Measurements from ENCODE around the gene ESPNL. TPM values are rescaled to one million over a fixed set of nuclear protein-coding genes. Genes with fewer than 3 reads are reported as not detected.
"Not testable (repeated sequence)": the region's sequence is repeated elsewhere in the genome, so short reads cannot be mapped to it uniquely, and the experiment has no call there.

ESPNL gene
- polyA plus RNA-seq, 1 donor from 2014 or later = 5.5 TPM

DNA sequence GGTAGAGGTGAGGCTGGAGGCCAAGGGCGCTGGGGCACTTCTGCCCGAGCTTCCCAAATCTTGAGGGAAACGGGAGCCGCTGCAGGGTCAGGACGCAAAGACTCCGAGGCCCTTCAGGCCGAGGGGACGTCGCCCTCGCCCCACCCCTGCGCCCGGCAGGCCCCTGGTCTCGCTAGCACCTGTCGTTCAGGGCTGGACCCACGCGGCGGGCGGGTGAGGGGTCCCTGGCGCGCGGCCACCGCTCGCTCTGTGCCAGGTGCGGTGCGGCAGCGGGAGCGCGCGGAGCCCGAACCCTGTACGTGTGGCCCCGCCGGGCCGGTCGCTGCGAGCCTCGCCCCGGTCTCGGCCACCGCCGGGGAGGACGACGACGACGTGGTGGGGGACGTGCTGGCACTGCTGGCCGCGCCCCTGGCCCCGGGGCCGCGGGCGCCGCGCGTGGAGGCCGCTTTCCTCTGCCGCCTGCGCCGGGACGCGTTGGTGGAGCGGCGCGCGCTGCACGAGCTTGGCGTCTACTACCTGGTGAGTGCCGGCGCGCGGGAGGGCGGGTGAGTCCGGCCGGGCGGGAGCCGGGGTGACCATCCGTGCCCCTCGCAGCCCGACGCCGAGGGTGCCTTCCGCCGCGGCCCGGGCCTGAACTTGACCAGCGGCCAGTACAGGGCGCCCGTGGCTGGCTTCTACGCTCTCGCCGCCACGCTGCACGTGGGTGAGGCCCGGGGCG, 63.5 kb downstream of the ESPNL start:
- peaks cover 26% of the 10 kb centered on the region for H3K27me3 Mint-ChIP-seq
- peaks cover 5 to 10% (median 8%) of the 10 kb centered on the region in 3 donors for H3K4me1 Mint-ChIP-seq
- H3K9me3 Mint-ChIP-seq = no peaks in the 10 kb centered on the region
- no peaks in the 10 kb centered on the region for H3K36me3 Mint-ChIP-seq
- no peak overlapping the region for H3K4me3 Mint-ChIP-seq
- H3K27ac Mint-ChIP-seq = no peak overlapping the region

DNA sequence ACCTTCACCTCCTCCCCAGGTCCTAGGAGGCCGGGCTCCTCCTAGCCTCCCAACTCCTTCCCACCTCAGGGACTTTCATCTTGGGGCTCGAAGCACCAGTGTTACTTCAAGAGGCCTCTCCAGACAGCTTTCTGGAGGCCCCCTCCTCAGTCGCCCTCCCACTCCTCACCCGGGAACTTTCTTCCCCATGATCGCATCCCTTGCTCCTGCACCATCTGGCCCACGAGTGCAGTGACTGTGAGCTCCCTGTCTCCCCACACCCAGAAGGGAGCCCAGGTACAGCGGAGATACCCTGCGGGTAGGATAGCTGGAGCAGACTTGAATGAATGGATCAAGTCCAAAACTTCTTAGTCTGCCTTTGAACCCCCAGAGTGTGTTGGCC, 64.8 kb downstream of the ESPNL start:
- Mint-ChIP-seq H3K27me3 (peaks cover 19% of the 10 kb centered on the region), H3K27ac (no peak overlapping the region), H3K9me3 (no peaks in the 10 kb centered on the region), H3K4me1 (peaks cover 0 to 6% (median 0%) of the 10 kb centered on the region in 3 donors), H3K4me3 (peak overlapping the region in 1 of 4 donors; percentile 73), H3K36me3 (no peaks in the 10 kb centered on the region)

DNA sequence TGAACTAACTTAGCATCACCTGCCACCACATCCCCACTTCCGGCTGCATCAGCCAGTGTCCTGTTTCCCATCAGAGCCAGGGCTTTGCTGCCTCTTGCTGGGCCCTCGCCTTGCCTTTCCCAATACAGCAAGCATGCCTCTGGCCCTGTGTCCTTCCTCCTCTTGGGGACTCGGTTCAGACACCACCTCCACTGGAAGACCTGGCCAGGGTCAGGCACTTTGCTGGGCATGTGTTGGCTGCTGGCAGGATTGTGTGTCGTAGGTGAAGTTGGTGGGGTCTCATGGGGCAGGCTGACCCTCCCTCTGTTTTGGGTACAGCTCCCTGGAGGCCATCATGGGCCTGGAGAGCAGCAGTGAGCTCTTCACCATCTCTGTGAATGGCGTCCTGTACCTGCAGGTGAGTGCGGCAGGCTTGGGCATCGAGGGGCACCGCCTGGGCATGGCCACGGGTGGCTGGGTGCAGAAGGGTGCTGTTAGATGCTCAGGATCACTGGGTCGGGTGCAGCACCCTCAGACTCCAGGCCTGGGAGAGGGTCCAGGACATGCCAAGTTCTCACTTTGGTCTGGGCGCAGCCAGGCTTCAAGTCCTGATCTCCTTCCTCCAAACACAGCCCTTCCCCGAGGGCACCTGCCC, 65.3 kb downstream of the ESPNL start:
- H3K4me1 Mint-ChIP-seq = peaks cover 0 to 5% (median 0%) of the 10 kb centered on the region in 3 donors
- H3K9me3 Mint-ChIP-seq = no peaks in the 10 kb centered on the region
- peak overlapping the region in 2 of 4 donors; percentile 70 to 73 for H3K4me3 Mint-ChIP-seq
- peaks cover 16% of the 10 kb centered on the region for H3K27me3 Mint-ChIP-seq
- no peak overlapping the region for H3K27ac Mint-ChIP-seq
- no peaks in the 10 kb centered on the region for H3K36me3 Mint-ChIP-seq

DNA sequence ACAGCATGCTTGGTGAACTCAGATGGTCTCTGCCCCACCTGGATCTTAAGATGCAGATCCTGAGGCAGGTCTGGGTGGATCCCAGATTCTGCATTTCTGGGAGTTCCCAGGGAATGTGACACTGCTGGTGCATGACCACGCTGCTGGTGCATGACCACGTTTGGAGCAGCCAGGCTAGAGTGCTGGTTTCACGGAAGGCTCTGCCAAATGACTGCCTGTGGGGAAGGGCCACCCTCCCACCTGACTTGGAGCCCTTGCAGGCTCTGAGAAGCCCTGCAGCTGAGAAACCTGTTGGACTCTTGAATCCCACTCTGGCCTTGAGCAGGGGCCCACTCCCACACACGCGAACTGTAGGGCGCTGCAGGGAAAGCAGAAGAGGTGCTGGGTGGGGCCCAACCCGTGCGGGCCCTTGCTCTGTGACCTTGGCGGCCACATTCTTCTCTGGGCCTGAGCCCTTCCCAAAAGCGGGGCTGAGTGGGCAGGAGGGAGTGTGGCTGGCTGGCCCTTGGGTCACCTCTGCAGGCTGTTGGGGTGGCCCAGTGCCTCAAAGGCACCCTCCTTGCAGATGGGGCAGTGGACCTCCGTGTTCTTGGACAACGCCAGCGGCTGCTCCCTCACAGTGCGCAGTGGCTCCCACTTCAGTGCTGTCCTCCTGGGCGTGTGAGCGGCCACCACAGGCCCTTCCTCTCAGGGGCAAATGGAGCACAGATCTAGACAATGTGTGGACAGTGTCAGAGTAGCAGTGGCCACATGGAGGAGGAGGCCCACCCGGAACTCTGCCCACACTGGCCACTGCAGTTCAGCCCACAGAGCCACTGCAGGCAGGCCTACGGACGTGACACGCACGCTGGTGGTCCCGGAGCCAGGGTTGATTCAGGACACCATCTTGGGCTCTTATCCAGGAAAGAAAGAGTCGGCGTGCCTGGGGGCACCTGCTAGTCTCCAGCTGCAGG, 66.5 kb downstream of the ESPNL start:
- H3K4me1 Mint-ChIP-seq = peaks cover 0 to 3% (median 0%) of the 10 kb centered on the region in 3 donors
- H3K4me3 Mint-ChIP-seq = no peak overlapping the region
- H3K36me3 Mint-ChIP-seq = no peaks in the 10 kb centered on the region
- peaks cover 13% of the 10 kb centered on the region for H3K27me3 Mint-ChIP-seq
- H3K27ac Mint-ChIP-seq = no peak overlapping the region
- H3K9me3 Mint-ChIP-seq = no peaks in the 10 kb centered on the region

DNA sequence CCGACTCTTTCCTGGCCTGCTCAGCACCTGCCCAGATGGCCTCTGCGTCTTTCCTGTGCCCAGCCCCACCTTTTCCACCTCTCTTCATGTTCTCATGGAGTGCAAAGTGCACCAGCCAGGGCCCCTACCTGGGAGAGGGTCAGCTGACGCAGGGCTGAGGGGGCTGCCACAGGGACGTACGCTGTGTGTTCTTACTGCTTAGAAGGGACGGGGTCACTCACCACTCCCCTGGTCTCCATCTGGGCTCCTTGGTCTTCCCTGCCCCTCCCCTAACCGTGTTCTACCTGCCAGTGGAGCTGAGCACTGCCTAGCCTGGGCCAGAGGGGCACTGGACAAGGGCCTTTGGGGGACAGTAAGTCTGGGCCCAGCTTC, 67.2 kb downstream of the ESPNL start:
- Mint-ChIP-seq H3K4me3 (no peak overlapping the region), H3K27ac (no peak overlapping the region), H3K36me3 (peaks cover 3% of the 10 kb centered on the region), H3K27me3 (peaks cover 13% of the 10 kb centered on the region), H3K4me1 (peaks cover 0 to 3% (median 0%) of the 10 kb centered on the region in 3 donors), H3K9me3 (no peaks in the 10 kb centered on the region)

DNA sequence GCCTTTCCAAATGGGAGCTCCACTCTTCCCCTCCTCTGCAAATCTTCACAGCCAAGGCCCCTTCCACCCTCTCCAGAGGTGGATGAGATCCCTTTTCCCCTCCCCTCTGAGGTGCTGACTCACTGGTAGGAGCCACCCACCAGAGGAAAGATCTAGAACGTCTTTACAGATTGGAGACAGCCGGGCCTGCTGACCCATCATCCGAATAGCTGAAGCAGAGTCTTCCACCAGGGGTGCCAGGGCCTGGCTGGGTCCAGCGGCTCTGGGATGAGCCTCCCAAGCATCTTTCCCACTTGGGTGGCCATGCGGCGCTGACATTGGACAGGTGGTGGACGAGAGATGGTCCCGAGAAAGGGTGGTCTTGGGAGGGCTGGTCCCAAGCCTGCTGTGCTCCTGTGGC, 67.6 kb downstream of the ESPNL start:
- H3K9me3 Mint-ChIP-seq = no peaks in the 10 kb centered on the region
- no peak overlapping the region for H3K27ac Mint-ChIP-seq
- no peak overlapping the region for H3K4me3 Mint-ChIP-seq
- peaks cover 3% of the 10 kb centered on the region for H3K36me3 Mint-ChIP-seq
- H3K27me3 Mint-ChIP-seq = peaks cover 13% of the 10 kb centered on the region
- H3K4me1 Mint-ChIP-seq = peaks cover 0 to 3% (median 0%) of the 10 kb centered on the region in 3 donors

DNA sequence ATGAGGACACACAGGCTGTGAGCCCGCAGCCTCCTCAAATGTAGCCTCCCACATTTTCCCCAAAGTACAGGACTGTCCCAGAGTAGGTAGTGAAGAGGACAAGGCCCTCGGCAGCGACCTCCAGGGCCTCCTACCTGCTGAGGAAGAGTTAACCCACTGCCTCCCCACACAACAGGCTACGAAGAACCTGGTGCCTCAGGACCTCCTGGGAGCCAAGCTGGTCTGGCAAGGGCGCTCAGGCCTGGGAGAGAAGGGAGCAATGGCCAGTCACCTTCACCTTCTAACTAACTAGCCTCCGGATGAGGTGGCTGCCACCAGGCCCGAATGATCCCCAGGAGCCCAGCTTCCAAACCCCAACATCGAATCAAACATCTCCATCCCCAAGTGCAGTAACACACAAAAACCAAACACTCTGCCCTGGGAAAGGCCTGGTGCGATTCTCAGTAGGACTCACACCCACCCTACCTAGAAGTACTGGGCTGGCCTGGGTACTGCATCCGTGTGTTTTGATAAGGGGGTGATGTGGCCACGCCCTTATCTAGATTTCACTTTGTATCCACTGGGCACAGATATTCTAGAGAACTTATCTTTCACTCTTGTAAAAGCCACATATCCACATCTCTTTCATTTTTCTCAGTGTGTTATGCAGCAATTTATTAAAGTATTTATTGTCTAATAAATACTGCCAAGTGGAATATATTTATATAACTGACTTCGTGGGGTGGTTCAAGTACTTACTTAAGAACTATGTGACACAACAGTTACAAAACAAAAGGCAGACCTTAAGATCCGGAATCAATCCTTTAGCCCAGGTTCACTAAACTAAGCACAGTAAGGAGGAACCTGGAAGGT, 68.3 kb downstream of the ESPNL start:
- H3K4me3 Mint-ChIP-seq = no peak overlapping the region
- no peak overlapping the region for H3K27ac Mint-ChIP-seq
- H3K27me3 Mint-ChIP-seq = peaks cover 9% of the 10 kb centered on the region
- H3K9me3 Mint-ChIP-seq = no peaks in the 10 kb centered on the region
- H3K4me1 Mint-ChIP-seq = peaks cover 0 to 3% (median 0%) of the 10 kb centered on the region in 3 donors
- peaks cover 9% of the 10 kb centered on the region for H3K36me3 Mint-ChIP-seq

DNA sequence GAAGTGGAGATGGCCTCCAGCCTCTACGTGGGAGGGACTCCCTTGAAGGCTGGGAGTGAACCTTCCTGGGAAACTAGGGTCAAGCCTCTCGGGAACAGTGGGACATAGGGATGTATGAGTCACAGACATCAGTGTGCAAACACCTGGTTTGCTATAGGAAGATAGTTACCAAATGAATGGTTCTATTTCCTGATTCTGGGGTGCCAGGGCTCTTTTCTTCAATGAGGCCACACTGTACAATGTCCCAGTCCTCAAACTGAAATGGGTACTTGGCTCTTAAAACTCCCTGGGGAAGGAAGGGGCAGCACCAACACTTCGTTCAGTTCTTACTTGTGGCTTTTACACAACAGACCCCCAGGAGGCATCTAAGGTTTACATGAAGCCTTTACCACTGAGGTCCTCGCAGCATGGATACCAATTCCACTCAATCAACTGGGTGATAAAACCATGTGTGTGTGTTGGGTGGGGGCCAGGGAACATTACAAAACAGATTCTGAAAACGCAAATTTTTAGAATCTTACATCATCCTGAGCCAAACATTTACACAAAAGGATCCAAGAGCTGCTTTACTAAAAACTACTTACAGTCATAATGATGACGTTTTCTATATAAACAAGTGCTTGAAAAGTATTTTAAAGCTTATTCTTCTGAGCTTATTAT, 69.0 kb downstream of the ESPNL start:
- Mint-ChIP-seq H3K4me3 (no peak overlapping the region), H3K9me3 (no peaks in the 10 kb centered on the region), H3K27ac (no peak overlapping the region), H3K36me3 (peaks cover 10% of the 10 kb centered on the region), H3K27me3 (peaks cover 9% of the 10 kb centered on the region), H3K4me1 (peaks cover 0 to 3% (median 0%) of the 10 kb centered on the region in 3 donors)

DNA sequence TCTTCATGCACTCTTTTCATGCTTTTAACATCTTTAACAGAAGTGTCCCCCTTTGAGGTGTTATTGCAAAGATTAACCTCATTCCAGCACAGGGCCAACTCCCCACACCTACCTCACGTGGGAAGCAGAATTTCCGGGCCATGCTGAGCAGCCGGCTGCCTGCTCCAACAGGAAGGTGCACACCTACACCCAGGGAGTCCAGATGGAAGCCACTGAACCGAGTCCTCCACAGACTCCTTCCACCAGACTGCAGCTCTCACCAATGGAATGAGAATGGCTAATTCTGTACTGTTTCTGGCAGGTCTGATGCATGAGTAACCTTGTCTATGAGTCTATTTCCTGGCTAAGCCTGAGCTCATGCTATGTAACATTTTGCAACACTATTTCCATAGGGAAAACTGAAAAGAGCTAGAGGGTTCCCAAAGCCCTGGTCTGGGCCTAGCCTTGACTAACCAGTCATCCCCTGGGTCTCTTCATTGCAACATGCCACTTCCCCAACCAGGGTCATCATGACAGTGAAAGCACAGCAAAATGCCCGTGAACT, 69.6 kb downstream of the ESPNL start:
- Mint-ChIP-seq H3K36me3 (peaks cover 10% of the 10 kb centered on the region), H3K27ac (peak overlapping the region in 1 of 3 donors; percentile 63), H3K4me3 (no peak overlapping the region), H3K27me3 (peaks cover 3% of the 10 kb centered on the region), H3K9me3 (no peaks in the 10 kb centered on the region), H3K4me1 (peaks cover 0 to 2% (median 0%) of the 10 kb centered on the region in 3 donors)

DNA sequence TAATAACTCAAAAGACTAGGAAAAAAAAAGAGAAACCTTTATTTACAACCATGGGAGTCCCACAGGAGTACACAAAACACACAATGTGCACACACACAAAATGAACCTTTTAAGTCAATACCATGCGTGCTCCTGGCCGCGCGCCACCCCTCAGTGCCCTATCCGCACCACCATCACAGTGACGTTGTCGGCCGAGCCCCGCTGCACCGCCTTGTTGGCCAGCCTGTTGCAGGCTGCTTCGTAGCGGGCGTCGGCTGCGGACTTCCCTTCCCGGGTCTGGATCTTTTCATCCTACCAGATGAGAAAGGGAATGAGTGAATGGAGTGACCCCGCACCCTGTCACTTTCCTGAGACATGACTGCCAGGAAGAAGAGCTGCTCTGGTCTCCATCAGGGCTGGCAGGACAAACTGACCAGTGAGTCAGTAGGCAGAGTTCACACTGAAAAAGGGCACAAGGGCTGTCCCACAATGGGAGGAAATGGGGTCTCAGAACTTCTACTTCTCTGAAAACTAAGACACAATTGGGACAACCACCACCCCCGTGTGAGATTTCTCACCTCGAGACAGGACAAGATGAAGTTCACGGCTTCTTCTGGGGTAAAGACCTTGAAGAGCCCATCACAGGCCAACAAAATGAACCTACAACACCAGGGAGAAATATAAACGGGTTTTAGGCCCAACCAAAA, 70.4 kb downstream of the ESPNL start:
- Mint-ChIP-seq H3K27me3 (no peaks in the 10 kb centered on the region), H3K9me3 (no peaks in the 10 kb centered on the region), H3K4me3 (no peak overlapping the region), H3K4me1 (no peaks in the 10 kb centered on the region), H3K36me3 (peaks cover 10% of the 10 kb centered on the region), H3K27ac (no peak overlapping the region)

DNA sequence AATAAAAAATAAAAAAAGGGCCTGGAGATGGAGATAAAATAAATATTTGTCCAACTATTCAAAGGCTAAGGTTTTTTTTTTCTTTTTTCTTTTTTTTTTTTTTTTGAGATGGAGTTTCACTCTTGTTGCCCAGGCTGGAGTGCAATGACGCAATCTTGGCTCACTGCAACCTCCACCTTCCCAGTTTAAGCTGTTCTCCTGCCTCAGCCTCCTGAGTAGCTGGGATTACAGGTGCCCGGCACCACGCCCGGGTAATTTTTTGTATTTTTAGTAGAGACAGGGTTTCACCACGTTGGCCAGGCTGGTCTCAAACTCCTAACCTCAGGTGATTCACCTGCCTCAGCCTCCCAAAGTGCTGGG, 70.9 kb downstream of the ESPNL start:
- not testable (repeated sequence) for H3K4me3 Mint-ChIP-seq, H3K27ac Mint-ChIP-seq, H3K36me3 Mint-ChIP-seq, H3K9me3 Mint-ChIP-seq, H3K27me3 Mint-ChIP-seq, H3K4me1 Mint-ChIP-seq

DNA sequence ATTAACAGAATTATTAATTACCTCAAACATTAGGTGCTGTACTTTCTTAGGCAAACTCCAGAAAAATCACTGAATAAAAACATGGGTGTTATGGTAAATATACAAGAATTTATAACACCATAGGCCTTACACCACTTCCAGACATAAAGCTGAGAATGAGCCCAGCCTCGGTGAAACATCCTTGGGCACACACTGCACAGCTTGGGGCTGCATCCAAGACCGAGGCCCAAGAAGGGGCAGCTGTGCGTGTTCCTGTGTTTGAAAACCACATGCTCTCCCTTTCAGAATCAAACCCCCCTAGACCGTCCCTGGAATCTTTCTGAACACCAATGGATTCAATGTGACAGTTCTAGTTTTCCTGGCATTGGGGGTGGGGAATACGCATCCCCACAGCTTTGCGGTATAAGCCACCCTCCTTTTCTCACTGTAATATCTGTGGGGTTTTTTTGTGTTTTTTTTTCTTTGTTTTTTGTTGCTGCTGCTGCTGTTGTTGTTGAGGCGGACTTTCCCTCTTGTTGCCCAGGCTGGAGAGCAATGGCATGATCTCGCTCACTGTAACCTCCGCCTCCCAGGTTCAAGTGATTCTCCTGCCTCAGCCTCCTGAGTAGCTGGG, 71.5 kb downstream of the ESPNL start:
- Mint-ChIP-seq H3K27ac (no peak overlapping the region), H3K9me3 (no peaks in the 10 kb centered on the region), H3K36me3 (peaks cover 10% of the 10 kb centered on the region), H3K4me1 (no peaks in the 10 kb centered on the region), H3K27me3 (no peaks in the 10 kb centered on the region), H3K4me3 (no peak overlapping the region)

DNA sequence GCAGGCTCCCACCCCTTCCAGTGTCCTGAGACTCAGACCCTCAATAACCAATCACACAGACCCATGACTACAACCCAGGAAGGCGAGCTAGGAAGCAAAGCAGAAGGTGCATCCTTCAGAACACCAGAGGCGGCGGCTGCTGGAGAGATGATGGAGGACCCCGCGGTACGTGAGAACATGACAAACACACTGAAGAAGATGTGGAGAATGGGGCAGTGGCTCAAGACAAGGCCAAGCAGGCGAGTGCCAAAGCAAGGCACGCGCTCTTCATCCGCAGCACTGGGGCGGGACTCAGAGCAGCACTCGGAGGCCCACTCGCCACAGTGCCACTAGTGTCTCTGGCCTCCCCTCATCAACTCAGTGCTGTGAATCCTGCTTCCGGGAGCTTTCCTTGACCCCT, 72.3 kb downstream of the ESPNL start:
- no peaks in the 10 kb centered on the region for H3K9me3 Mint-ChIP-seq
- no peaks in the 10 kb centered on the region for H3K27me3 Mint-ChIP-seq
- peaks cover 10% of the 10 kb centered on the region for H3K36me3 Mint-ChIP-seq
- H3K4me1 Mint-ChIP-seq = no peaks in the 10 kb centered on the region
- H3K4me3 Mint-ChIP-seq = no peak overlapping the region
- no peak overlapping the region for H3K27ac Mint-ChIP-seq
